Colonic mucosa (tissue), 4 donors: ENCODE results near the gene MET. TPM values are rescaled to one million over a fixed set of nuclear protein-coding genes. Genes with fewer than 3 reads are reported as not detected.

Experiments used
- DNase-seq: peaks from one replicate; pipeline ENCODE4 v3.0.0-alpha.2; 2020
- H3K27ac ChIP-seq: fragments of 200-600 bp; one replicate; pipeline ENCODE4 v1.8.0; 2021
- H3K27me3 ChIP-seq: fragments of 200-600 bp; one replicate; pipeline ENCODE4 v1.8.0; 2021
- H3K36me3 ChIP-seq: fragments of 200-600 bp; one replicate; pipeline ENCODE4 v1.8.0; 2021
- H3K4me1 ChIP-seq: fragments of 200-600 bp; one replicate; pipeline ENCODE4 v1.8.0; 2021; ENCODE audit warnings: mild to moderate bottlenecking
- H3K4me3 ChIP-seq: fragments of 200-600 bp; one replicate; pipeline ENCODE4 v1.8.0; 2021
- H3K9ac ChIP-seq, 2 donors: one replicate each; pipeline ENCODE4 v1.7.0; 2013; ENCODE audit warnings: control low read depth in 2 of 2, low read depth in 2 of 2, low read length in 2 of 2
- H3K9me3 ChIP-seq: fragments of 200-600 bp; one replicate; pipeline ENCODE4 v1.8.0; 2021
- intact Hi-C: fragments of 100-400 bp; cut with DNase I; formaldehyde crosslinking; loops from one replicate; pipeline ENCODE4 v1.14.1; 2022
- total RNA-seq, 2 donors: library from RNA; stranded (reverse); fragmentation: NEBNext Ultra II Directional in 1 of 2; extraction: Animal tissue kit (Norgen Biotek cat#: 25700) in 1 of 2; gene quantifications; one replicate each; pipeline ENCODE4 v1.2.1, GENCODE V29; 2021
- TF ChIP-seq, protein P1 (sequence below): fragments of 200-600 bp; IDR thresholded peaks from one replicate; pipeline ENCODE4 v1.8.0; 2022; ENCODE audit warnings: antibody characterized with exemption, mild to moderate bottlenecking
- donor health status: healthy.
- donor health status: DM: no; HTN: no; CAD: no.
- donor health status: DM: no; HTN: no; CAD: no.

Gene MET
- total RNA-seq, 2 donors from 2014 or later = 38.3 to 45.3 TPM

- DNase-seq = no peak
- H3K4me3 ChIP-seq = no peak overlapping the region
- no peaks in the 10 kb centered on the region for H3K27me3 ChIP-seq
- H3K9ac ChIP-seq = no peak overlapping the region
- no peaks in the 10 kb centered on the region for H3K36me3 ChIP-seq
- intact Hi-C loops = no loop called here
- TF ChIP-seq, protein P1, sequence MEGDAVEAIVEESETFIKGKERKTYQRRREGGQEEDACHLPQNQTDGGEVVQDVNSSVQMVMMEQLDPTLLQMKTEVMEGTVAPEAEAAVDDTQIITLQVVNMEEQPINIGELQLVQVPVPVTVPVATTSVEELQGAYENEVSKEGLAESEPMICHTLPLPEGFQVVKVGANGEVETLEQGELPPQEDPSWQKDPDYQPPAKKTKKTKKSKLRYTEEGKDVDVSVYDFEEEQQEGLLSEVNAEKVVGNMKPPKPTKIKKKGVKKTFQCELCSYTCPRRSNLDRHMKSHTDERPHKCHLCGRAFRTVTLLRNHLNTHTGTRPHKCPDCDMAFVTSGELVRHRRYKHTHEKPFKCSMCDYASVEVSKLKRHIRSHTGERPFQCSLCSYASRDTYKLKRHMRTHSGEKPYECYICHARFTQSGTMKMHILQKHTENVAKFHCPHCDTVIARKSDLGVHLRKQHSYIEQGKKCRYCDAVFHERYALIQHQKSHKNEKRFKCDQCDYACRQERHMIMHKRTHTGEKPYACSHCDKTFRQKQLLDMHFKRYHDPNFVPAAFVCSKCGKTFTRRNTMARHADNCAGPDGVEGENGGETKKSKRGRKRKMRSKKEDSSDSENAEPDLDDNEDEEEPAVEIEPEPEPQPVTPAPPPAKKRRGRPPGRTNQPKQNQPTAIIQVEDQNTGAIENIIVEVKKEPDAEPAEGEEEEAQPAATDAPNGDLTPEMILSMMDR = no peak
- peak overlapping the region; percentile 75 for H3K27ac ChIP-seq
- H3K9me3 ChIP-seq = no peaks in the 10 kb centered on the region
- peaks cover 3% of the 10 kb centered on the region for H3K4me1 ChIP-seq
Observed at GRCh38 chr7:116772926-116773749, 101.1 kb downstream of the MET start.

GRCh38 chr7:116776046-116776445, 104.0 kb downstream of the MET start:
- intact Hi-C loops = no loop called here
- Histone ChIP-seq H3K27me3 (no peaks in the 10 kb centered on the region), H3K4me1 (peaks cover 15% of the 10 kb centered on the region), H3K36me3 (no peaks in the 10 kb centered on the region), H3K9ac (no peak overlapping the region), H3K4me3 (no peak overlapping the region), H3K9me3 (no peaks in the 10 kb centered on the region), H3K27ac (no peak overlapping the region)
- no peak for DNase-seq
- TF ChIP-seq, protein P1 = no peak

- Histone ChIP-seq H3K9me3 (no peaks in the 10 kb centered on the region), H3K4me3 (no peak overlapping the region), H3K27ac (no peak overlapping the region), H3K27me3 (no peaks in the 10 kb centered on the region), H3K36me3 (no peaks in the 10 kb centered on the region), H3K9ac (no peak overlapping the region), H3K4me1 (peaks cover 15% of the 10 kb centered on the region)
- TF ChIP-seq, protein P1 = no peak
- intact Hi-C loops = no loop called here
- no peak for DNase-seq
Observed at GRCh38 chr7:116776610-116777289, 104.8 kb downstream of the MET start.

DNA sequence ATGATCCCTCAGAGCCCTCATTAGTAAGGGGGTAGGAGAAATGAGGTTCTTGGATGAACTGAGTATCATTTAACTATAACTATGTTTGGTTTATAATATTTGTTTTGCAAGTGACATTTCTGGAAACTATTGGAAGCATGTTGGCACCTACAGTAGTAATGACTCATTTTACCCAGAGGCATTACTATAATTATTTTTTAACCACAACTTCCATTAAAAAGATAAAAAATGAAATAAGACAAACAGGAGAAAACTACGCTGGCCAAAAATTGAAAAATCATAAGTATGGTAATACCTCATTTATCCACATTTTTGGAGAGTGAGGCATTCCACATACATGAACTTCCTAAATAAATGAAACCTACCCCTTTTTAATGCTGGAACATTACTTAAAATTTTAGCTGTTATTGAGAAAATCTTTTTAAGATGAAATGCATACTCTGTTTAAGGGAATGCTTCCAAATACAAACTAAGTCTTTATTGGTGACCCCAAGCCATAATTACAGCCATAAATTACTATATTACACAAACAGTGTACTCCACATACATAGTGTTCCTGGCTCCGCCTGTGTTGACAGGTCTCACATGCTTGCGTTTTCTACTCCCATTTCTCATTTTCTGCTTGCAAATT, 105.8 kb downstream of the MET start:
- Histone ChIP-seq H3K4me3 (no peak overlapping the region), H3K9me3 (no peaks in the 10 kb centered on the region), H3K36me3 (no peaks in the 10 kb centered on the region), H3K4me1 (peaks cover 15% of the 10 kb centered on the region), H3K27me3 (no peaks in the 10 kb centered on the region), H3K9ac (no peak overlapping the region), H3K27ac (peak overlapping the region; percentile 2)
- TF ChIP-seq, protein P1 = no peak
- DNase-seq = no peak
- intact Hi-C loops = no loop called here

DNA sequence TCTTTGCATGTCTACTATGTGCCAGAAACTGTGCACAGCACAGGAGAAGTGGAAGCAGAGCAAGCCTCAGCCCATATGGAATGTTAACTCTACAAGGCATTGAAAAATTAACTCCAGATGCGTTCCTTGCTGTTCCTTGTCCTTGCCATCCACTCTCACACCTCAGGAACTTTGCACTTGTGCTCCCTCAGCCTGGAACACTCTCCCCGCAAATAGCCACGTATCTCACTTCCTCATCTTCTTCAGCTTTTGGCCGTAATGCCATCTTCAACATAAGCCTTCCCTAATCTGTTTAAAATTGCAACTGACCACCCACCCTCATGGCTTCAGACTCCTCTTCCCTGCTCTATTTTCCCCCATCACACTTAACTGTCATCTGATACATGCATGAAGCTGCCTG, 107.2 kb downstream of the MET start:
- Histone ChIP-seq H3K9me3 (no peaks in the 10 kb centered on the region), H3K36me3 (no peaks in the 10 kb centered on the region), H3K4me1 (peaks cover 15% of the 10 kb centered on the region), H3K4me3 (no peak overlapping the region), H3K27me3 (no peaks in the 10 kb centered on the region), H3K9ac (no peak overlapping the region), H3K27ac (no peak overlapping the region)
- intact Hi-C loops = no loop called here
- no peak for DNase-seq
- TF ChIP-seq, protein P1 = no peak
